B cell (primary cell): ENCODE results near the gene SYT2. TPM values are rescaled to one million over a fixed set of nuclear protein-coding genes. Genes with fewer than 3 reads are reported as not detected.

Experiments used
- ATAC-seq: fragments of 200-7000 bp; cut with Tn5 transposase; one replicate; pipeline ENCODE4 v1.10.0; 2021; ENCODE audit warnings: low read depth, mild to moderate bottlenecking, moderate number of reproducible peaks, moderate library complexity
- CTCF ChIA-PET: fragments of 350-600 bp; sonication (Branson Sonifier 250); formaldehyde crosslinking; loops from one replicate; lab custom pipeline; 2021; ENCODE audit warnings: antibody characterized with exemption, inconsistent platforms; lab: Charles Lee
- POLR2A ChIA-PET: fragments of 350-600 bp; sonication (Branson Sonifier 250); formaldehyde crosslinking; loops from one replicate; lab custom pipeline; 2021; ENCODE audit warnings: antibody characterized with exemption; lab: Charles Lee
- DNase-seq: peaks from one replicate; pipeline ENCODE4 v3.0.0; 2013
- H2AFZ ChIP-seq: 2 replicates; pipeline ENCODE4 v1.6.1; 2012; ENCODE audit warnings: mild to moderate bottlenecking, low read depth, low read length; ENCODE audit not compliant: insufficient read depth, poor library complexity, severe bottlenecking
- H3K27ac ChIP-seq, 2 donors: 1 replicate in 1 of 2; 2 replicates in 1 of 2; pipeline ENCODE4 v1.5.1; 2012 to 2013; ENCODE audit warnings: low read length in 2 of 2, mild to moderate bottlenecking in 2 of 2, moderate library complexity in 1 of 2
- H3K27me3 ChIP-seq, 4 experiments: fragments of 200-600 bp in 1 of 4; sonication (generic) in 1 of 4; replicated peaks in 1 of 4; 1 replicate in 2 of 4; 2 replicates in 2 of 4; pipeline versions ENCODE4 v1.6.1 to v1.7.0; 2013 to 2016; ENCODE audit warnings: low read length in 3 of 4, mild to moderate bottlenecking in 2 of 4, mixed read lengths in 1 of 4, moderate library complexity in 1 of 4; ENCODE audit not compliant: insufficient read depth in 4 of 4, control insufficient read depth in 3 of 4; ENCODE audit errors: control extremely low read depth in 1 of 4
- H3K36me3 ChIP-seq, 2 experiments: replicated peaks in 1 of 2; 1 replicate in 1 of 2; 2 replicates in 1 of 2; pipeline versions ENCODE4 v1.6.1 to v1.7.1; 2013; ENCODE audit warnings: low read length in 1 of 2; ENCODE audit not compliant: insufficient read depth in 2 of 2, control insufficient read depth in 1 of 2; ENCODE audit errors: control extremely low read depth in 1 of 2, extremely low read depth in 1 of 2
- H3K4me1 ChIP-seq, 2 donors: fragments of 200-600 bp in 1 of 2; sonication (generic) in 1 of 2; 1 replicate in 1 of 2; 2 replicates in 1 of 2; pipeline versions ENCODE4 v1.5.1 to v1.6.1; 2013 to 2017; ENCODE audit warnings: low read length in 2 of 2; ENCODE audit not compliant: control insufficient read depth in 2 of 2, insufficient read depth in 2 of 2
- H3K4me2 ChIP-seq: replicated peaks from 2 replicates; pipeline ENCODE3; 2012; ENCODE audit warnings: mild to moderate bottlenecking, low read depth, low read length; ENCODE audit not compliant: poor library complexity, severe bottlenecking
- H3K4me3 ChIP-seq, 5 experiments: fragments of 200-600 bp in 1 of 5; sonication (generic) in 1 of 5; 1 replicate in 3 of 5; 2 replicates in 2 of 5; pipeline versions ENCODE4 v1.5.1 to v1.7.0; 2011 to 2016; ENCODE audit warnings: low read length in 4 of 5, mild to moderate bottlenecking in 4 of 5, low read depth in 2 of 5, control low read depth in 1 of 5, moderate library complexity in 1 of 5; ENCODE audit not compliant: insufficient read depth in 1 of 5; ENCODE audit errors: control extremely low read depth in 1 of 5, extremely low read depth in 1 of 5
- H3K79me2 ChIP-seq: fragments of 200-600 bp; sonication (generic); one replicate; pipeline ENCODE4 v1.6.0; 2016; ENCODE audit warnings: low read length; ENCODE audit not compliant: control insufficient read depth, insufficient read depth
- H3K9ac ChIP-seq: fragments of 200-600 bp; sonication (generic); 2 replicates; pipeline ENCODE4 v1.6.1; 2017; ENCODE audit warnings: mild to moderate bottlenecking, low read length, moderate library complexity
- H3K9me3 ChIP-seq, 3 donors: one replicate each; pipeline versions ENCODE4 v1.6.1 to v1.7.1; 2013; ENCODE audit warnings: low read length in 2 of 3; ENCODE audit not compliant: control insufficient read depth in 2 of 3, insufficient read depth in 1 of 3; ENCODE audit errors: control extremely low read depth in 1 of 3
- H4K20me1 ChIP-seq: 2 replicates; pipeline ENCODE4 v1.6.0; 2012; ENCODE audit warnings: mild to moderate bottlenecking, low read length; ENCODE audit not compliant: insufficient read depth, control insufficient read depth, poor library complexity, severe bottlenecking
- H3K27ac Mint-ChIP-seq: one replicate; pipeline ENCODE4 v1.8.0; 2021; ENCODE audit warnings: mixed read lengths
- H3K27me3 Mint-ChIP-seq: one replicate; pipeline ENCODE4 v1.8.0; 2021; ENCODE audit warnings: mixed read lengths
- H3K4me1 Mint-ChIP-seq: one replicate; pipeline ENCODE4 v1.8.0; 2021; ENCODE audit warnings: mixed read lengths
- H3K4me3 Mint-ChIP-seq: one replicate; pipeline ENCODE4 v1.8.0; 2021; ENCODE audit warnings: mixed read lengths
- H3K9me3 Mint-ChIP-seq: one replicate; pipeline ENCODE4 v1.8.0; 2022; ENCODE audit warnings: mixed read lengths; ENCODE audit not compliant: insufficient read depth
- EZH2 ChIP-seq: IDR thresholded peaks from 2 replicates; pipeline ENCODE4 v1.6.1; 2012; ENCODE audit warnings: borderline replicate concordance, low read depth, mild to moderate bottlenecking, moderate library complexity, low read length; ENCODE audit not compliant: insufficient read depth, poor library complexity, severe bottlenecking
- WGBS: methylation state at CpG from one replicate; pipeline ENCODE4 v1.1.5; 2013; ENCODE audit warnings: missing lambda C conversion rate; ENCODE audit not compliant: insufficient coverage; 5-methylcytosine and 5-hydroxymethylcytosine counted together
- intact Hi-C: fragments of 100-400 bp; cut with micrococcal nuclease; formaldehyde crosslinking; loops from one replicate; pipeline ENCODE4 v1.10.0; 2022
- polyA plus RNA-seq: library from polyadenylated mRNA; depleted of rRNA; stranded (reverse); fragments of >200 nt; gene quantifications from 2 replicates; pipeline ENCODE4 v1.2.3, GENCODE V29; 2012
- total RNA-seq, 2 donors: library from RNA; stranded (reverse); fragments of 120-200 nt in 1 of 2; gene quantifications; 1 replicate in 1 of 2; 2 replicates in 1 of 2; pipeline versions ENCODE4 v1.2.3 to v1.2.4, GENCODE V29; 2013 to 2022
- TF ChIP-seq, protein P1 (sequence below): fragments of 200-600 bp; IDR thresholded peaks from one replicate; pipeline ENCODE4 v1.8.0; 2022; ENCODE audit warnings: antibody characterized with exemption, mild to moderate bottlenecking

Gene SYT2
- total and polyA plus RNA-seq, 2 donors (not counting 1 experiment from before 2014, with no cell fraction given) = not detected

DNA sequence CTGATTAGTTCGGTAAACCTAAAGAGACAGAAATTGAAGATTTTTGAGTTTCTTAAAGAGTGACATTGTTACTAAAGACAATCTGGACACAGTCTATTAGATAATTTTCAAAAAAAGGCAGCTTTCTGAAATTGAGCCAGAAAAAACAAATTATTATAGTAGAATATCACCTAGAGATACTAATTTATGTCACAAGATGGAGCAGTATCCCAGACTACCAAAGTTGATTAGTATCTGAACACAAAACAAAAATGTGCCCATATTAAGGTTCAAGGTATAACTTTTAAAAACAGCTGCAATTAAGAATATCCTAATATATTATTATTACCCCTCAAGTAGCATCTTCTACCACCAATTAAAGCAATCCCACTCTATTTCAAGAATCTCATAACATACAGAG, 40.5 kb upstream of the SYT2 start:
- Histone ChIP-seq H3K27ac (no peak overlapping the region), H3K4me2 (no peak overlapping the region), H3K36me3 (peaks cover 4 to 58% of the 10 kb centered on the region in 2 experiments), H3K4me3 (no peak overlapping the region), H4K20me1 (no peaks in the 10 kb centered on the region), H3K9ac (no peak overlapping the region), H2AFZ (no peak overlapping the region), H3K4me1 (no peaks in the 10 kb centered on the region), H3K9me3 (no peaks in the 10 kb centered on the region), H3K27me3 (no peaks in the 10 kb centered on the region), H3K79me2 (no peaks in the 10 kb centered on the region)
- CTCF ChIA-PET = interaction anchor here (0.9 to 3.7 kb wide), 9 partner anchors 14 to 751 kb away, joined by 3 to 48 read pairs (median 4); partner anchors contain the start of gene TMEM183A
- Mint-ChIP-seq H3K4me3 (no peak overlapping the region), H3K4me1 (no peaks in the 10 kb centered on the region), H3K27ac (no peak overlapping the region), H3K27me3 (no peaks in the 10 kb centered on the region), H3K9me3 (no peaks in the 10 kb centered on the region)
- peak; percentile 12 for DNase-seq
- TF ChIP-seq, protein P1, sequence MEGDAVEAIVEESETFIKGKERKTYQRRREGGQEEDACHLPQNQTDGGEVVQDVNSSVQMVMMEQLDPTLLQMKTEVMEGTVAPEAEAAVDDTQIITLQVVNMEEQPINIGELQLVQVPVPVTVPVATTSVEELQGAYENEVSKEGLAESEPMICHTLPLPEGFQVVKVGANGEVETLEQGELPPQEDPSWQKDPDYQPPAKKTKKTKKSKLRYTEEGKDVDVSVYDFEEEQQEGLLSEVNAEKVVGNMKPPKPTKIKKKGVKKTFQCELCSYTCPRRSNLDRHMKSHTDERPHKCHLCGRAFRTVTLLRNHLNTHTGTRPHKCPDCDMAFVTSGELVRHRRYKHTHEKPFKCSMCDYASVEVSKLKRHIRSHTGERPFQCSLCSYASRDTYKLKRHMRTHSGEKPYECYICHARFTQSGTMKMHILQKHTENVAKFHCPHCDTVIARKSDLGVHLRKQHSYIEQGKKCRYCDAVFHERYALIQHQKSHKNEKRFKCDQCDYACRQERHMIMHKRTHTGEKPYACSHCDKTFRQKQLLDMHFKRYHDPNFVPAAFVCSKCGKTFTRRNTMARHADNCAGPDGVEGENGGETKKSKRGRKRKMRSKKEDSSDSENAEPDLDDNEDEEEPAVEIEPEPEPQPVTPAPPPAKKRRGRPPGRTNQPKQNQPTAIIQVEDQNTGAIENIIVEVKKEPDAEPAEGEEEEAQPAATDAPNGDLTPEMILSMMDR = peak; percentile 42
- no peak for TF ChIP-seq EZH2
- intact Hi-C loops = loop anchor here (1.0 kb wide), 1 partner anchor 249 kb away; no protein-coding TSS in a partner anchor
- POLR2A ChIA-PET = no interaction called here
- no peak for ATAC-seq
- no CpG with 5 or more reads among the region's 1 CpG for WGBS

DNA sequence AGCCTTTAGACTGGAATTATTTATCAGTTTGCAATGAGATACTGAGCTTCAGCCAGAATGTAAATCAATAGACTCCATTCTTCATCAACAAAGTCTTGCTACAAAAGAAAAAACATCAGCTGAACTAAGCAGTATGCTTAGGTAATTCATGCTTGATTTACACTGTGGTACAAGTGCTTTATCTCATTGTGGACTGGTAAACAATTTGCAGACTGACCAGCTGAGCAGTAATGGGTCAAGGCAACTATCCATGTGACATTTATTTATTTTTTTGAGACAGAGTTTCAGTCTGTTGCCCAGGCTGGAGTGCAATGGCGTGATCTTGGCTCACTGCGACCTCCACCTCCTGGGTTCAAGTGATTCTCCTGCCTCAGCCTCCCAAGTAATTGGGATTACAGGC, 39.8 kb upstream of the SYT2 start:
- Histone ChIP-seq H3K4me2 (no peak overlapping the region), H3K4me1 (no peaks in the 10 kb centered on the region), H3K27ac (no peak overlapping the region), H3K36me3 (peaks cover 3 to 58% of the 10 kb centered on the region in 2 experiments), H3K4me3 (no peak overlapping the region), H3K27me3 (no peaks in the 10 kb centered on the region), H4K20me1 (no peaks in the 10 kb centered on the region), H3K9me3 (no peaks in the 10 kb centered on the region), H2AFZ (no peak overlapping the region), H3K79me2 (no peaks in the 10 kb centered on the region), H3K9ac (no peak overlapping the region)
- TF ChIP-seq EZH2 = no peak
- TF ChIP-seq, protein P1 = no peak
- Mint-ChIP-seq H3K4me3 (no peak overlapping the region), H3K9me3 (no peaks in the 10 kb centered on the region), H3K27me3 (no peaks in the 10 kb centered on the region), H3K4me1 (no peaks in the 10 kb centered on the region), H3K27ac (no peak overlapping the region)
- WGBS = 100% methylated on average over 2 of the region's 2 CpGs
- no peak for DNase-seq
- ChIA-PET POLR2A (no interaction called here), CTCF (interaction anchor here (0.9 to 3.7 kb wide), 7 partner anchors 9 to 257 kb away, joined by 3 to 48 read pairs (median 5); partner anchors contain the start of gene TMEM183A)
- no peak for ATAC-seq
- intact Hi-C loops = loop anchor here (1.0 kb wide), 1 partner anchor 249 kb away; no protein-coding TSS in a partner anchor
